T-helper 9 cell (primary cell): ENCODE measurements around the gene CDK10.
"Not testable (repeated sequence)": the region's sequence is repeated elsewhere in the genome, so short reads cannot be mapped to it uniquely, and the experiment has no call there.

Experiments
- DNase-seq: peaks from one replicate; pipeline ENCODE4 v3.0.0-alpha.2; 2020

The CDK10 gene

DNA sequence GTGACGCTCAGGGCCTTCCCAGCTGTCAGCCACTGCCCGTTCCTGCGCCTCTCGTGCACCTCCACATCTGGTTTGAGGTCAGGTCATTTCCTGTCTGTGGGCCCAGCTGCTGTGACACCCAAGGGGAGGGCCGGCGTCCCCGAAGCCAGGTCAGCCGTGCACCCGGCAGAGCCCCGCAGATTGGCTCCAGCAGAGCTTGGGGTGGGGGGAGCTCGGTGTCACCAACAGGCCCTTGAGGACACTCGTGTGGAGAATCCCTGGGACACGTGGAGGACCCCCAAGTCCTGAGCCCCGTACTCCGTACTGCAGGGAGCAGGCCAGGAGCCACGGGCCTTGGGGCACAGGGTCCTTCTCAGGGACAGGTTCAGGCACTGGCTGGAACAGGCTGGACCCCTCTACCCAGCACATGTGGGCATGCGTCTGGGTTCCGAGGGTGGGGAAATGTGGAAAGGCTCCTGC, 10.2 kb downstream of the CDK10 start:
- no peak for DNase-seq

GRCh38 chr16:89697161-89697615, 10.7 kb downstream of the CDK10 start:
- DNase-seq, result no peak

- DNase-seq, result no peak
Observed at GRCh38 chr16:89697616-89698331, 11.3 kb downstream of the CDK10 start.

GRCh38 chr16:89698717-89699116, 12.2 kb downstream of the CDK10 start:
- DNase-seq, result not testable (repeated sequence)

DNA sequence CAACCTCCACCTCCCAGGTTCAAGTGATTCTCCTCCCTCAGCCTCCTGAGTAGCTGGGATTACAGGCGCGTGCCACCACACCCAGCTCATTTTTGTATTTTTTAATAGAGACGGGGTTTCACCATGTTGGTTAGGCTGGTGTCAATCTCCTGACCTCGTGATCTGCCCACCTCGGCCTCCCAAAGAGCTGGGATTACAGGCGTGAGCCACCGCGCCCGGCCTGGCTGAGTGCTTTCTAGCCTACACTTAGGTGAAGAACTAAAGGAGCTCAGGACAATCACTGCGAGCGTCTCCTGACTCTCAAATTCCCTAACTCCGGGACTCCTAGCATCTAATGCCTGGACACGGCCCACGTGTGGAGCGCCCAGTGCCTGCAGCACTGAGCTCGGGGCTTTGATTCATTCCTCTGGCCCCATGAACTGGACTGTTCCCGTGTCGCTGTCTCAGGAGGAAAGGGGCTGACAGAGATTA, 13.2 kb downstream of the CDK10 start:
- DNase-seq, result not testable (repeated sequence)

- DNase-seq, result peak; percentile 96
Observed at GRCh38 chr16:89700100-89700648, 13.7 kb downstream of the CDK10 start.

- DNase-seq, result peak; percentile 50
Observed at GRCh38 chr16:89700649-89701424, 14.3 kb downstream of the CDK10 start.

- peak; percentile 97 for DNase-seq
Observed at GRCh38 chr16:89701425-89702406, 15.2 kb downstream of the CDK10 start, which contains the start of gene SPATA2L. Gene SPATA2L, minus strand, starts transcription at chr16:89701705. Its CDS starts 473 bp downstream, at chr16:89701232.

GRCh38 chr16:89704281-89704680, 17.8 kb downstream of the CDK10 start:
- DNase-seq, result no peak

DNA sequence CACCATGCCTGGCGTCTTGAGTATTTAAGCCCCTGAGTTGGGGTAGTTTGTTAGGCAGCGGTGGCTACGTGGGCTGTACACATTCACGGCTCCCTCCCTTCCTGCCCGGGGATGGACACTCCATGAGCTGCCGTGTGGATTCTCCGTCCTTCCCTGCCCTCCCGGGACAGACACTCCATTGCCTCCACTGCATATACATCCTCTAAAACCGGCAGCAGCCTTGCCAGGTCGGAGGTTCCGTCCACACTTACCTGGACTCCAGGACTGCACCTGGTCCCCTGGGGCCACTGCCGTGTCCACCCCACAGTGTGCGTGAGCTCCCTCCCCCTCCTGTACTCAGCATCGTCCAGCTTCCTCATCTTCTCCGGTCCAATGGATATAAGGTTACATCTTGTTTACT, 18.5 kb downstream of the CDK10 start:
- DNase-seq, result no peak

GRCh38 chr16:89706518-89707260, 20.2 kb downstream of the CDK10 start:
- no peak for DNase-seq

DNA sequence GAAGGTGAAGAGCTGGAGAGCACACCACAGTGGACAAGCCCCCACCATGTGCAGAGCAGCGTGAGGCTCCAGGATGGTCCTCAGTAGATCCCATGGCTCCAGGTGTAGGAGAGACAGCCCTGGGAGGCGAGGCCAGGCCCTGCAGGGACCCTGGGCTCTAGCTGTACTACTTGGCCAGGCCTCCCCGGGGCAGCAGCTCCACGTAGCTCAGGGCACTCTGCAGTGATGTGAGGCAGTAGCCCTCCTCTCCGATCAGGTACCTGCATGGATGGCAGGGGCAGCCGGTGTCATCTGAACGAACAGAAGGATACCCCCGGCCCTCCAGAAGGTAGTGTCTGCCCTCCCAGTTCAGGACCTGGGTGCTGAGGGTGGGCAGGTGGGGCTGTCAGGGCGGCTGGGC, 21.2 kb downstream of the CDK10 start:
- DNase-seq, result no peak

DNA sequence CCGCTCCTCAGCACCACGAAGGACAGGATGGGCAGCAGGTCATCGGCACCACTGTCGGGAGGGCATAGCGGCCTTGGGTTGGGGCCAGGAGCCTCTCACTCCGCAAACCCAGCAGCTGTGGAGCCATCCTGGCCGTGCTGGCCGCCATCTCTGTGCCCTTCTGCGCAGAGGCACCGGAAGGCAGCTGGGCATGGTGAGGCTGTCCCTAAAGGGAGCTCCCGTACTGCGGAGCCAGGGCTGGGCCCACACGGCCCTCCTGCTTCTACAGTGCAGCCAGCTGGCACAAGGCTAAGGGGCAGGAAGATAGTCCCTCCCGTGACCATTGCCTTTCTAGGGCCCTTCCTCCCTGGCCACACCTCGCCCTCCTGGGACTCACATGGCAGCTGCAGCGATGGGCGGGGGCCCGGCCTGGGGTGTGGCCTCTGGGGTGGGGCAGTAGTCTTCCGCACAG, 22.0 kb downstream of the CDK10 start:
- no peak for DNase-seq

- DNase-seq, result no peak
Observed at GRCh38 chr16:89709166-89709565, 22.7 kb downstream of the CDK10 start.

GRCh38 chr16:89709716-89710432, 23.4 kb downstream of the CDK10 start:
- DNase-seq, result no peak

GRCh38 chr16:89710709-89711564, 24.4 kb downstream of the CDK10 start:
- no peak for DNase-seq

GRCh38 chr16:89711601-89712273, 25.2 kb downstream of the CDK10 start:
- peak; percentile 58 for DNase-seq

- no peak for DNase-seq
Observed at GRCh38 chr16:89712274-89712781, 25.8 kb downstream of the CDK10 start.

DNA sequence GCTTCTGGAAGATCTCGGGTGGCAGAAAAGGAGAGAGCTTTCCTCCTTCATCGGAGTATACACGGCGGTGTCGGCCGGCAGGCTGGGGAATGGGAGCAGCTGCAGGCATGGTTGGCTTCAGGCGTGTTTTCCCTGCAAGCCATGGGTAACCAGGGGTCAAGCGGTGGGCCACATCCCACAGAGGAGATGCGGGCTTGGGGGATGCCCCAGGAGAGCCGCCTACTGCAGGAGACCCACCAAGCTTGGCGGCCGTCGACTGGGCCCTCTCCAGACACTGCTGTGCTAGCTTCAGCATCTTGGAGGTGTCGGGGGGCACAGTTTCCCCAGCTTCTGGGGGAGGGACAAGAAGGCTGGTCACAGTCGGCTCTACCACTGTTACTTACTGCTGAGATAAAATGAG, 30.0 kb downstream of the CDK10 start:
- no peak for DNase-seq
